SU-DHL-6 (cell line): Measurements from ENCODE around the gene GRIA1.

ENCODE experiments used
- EZH2phosphoT487 ChIP-seq: fragments of 200-600 bp; sonication (generic), shearing (Covaris generic); conservative IDR thresholded peaks from 2 replicates; pipeline ENCODE4 v1.6.1; 2018; ENCODE audit warnings: mild to moderate bottlenecking, antibody characterized with exemption, low read length, moderate library complexity, mixed read lengths
- TF ChIP-seq, protein P1 (sequence below): fragments of 200-600 bp; sonication (generic); IDR thresholded peaks from one replicate; pipeline ENCODE4 v1.5.1; 2017; ENCODE audit warnings: antibody characterized with exemption, mild to moderate bottlenecking, low read length, moderate library complexity; ENCODE audit not compliant: insufficient read depth, poor library complexity, severe bottlenecking

DNA sequence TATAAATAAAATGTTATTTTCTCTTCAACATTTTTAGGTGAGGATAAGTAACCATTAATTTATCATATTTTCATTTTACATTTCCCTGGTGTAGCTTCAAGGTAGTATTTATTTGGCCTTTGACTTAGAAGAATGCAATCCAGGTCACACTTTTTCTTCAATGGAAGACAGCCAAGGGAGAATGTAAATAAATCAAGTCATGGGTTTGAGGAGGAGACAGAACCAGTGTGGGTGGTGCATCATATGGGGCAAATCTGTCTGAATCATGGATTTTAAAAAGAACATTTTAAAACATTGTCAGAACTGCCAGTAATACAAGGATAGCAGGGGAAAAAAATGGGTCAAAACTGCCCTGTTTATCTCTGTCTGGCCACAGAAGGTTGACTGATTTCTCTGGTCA, 318.7 kb downstream of the GRIA1 start:
- TF ChIP-seq, protein P1, sequence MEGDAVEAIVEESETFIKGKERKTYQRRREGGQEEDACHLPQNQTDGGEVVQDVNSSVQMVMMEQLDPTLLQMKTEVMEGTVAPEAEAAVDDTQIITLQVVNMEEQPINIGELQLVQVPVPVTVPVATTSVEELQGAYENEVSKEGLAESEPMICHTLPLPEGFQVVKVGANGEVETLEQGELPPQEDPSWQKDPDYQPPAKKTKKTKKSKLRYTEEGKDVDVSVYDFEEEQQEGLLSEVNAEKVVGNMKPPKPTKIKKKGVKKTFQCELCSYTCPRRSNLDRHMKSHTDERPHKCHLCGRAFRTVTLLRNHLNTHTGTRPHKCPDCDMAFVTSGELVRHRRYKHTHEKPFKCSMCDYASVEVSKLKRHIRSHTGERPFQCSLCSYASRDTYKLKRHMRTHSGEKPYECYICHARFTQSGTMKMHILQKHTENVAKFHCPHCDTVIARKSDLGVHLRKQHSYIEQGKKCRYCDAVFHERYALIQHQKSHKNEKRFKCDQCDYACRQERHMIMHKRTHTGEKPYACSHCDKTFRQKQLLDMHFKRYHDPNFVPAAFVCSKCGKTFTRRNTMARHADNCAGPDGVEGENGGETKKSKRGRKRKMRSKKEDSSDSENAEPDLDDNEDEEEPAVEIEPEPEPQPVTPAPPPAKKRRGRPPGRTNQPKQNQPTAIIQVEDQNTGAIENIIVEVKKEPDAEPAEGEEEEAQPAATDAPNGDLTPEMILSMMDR: no peak
- TF ChIP-seq EZH2phosphoT487: no peak
